ENCODE results near the gene SEMA3C. TPM values are rescaled to one million over a fixed set of nuclear protein-coding genes. Genes with fewer than 3 reads are reported as not detected.

SEMA3C gene
- total RNA-seq, 2 donors from 2014 or later: not detected

DNA sequence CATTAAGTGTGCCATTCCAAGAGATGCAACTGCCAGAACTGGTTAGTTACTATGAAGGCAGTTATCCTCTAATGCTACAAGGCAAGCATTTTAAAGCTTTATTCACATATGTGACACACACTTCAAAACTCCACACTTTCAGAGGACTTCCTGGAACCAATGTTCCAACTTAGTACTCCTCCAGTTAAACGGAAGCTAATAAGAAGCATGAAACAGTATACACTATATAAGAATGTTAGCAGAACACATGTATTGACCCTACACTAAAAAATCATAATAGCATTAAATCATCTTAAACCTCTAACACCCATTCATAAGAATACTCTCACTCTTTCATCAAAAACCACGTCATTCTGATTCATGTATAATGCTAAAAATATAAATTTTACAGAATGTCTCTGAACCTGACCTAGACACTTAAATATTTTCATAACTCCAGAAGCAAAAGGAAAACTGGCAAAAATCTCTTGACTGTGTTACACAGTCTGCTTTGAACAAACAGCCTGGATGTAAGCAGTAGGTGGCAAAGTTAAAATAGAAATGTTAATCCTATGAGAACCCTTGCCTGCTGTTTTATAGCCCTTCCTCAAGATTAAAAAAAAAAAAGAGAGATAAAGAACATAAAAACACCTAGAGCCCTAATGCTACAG lies 135.0 kb downstream of the SEMA3C start:
- Mint-ChIP-seq H3K4me1 (no peaks in the 10 kb centered on the region), H3K27ac (no peak overlapping the region), H3K27me3 (no peaks in the 10 kb centered on the region), H3K36me3 (ENCODE audit: low read depth) (no peaks in the 10 kb centered on the region), H3K4me3 (no peak overlapping the region), H3K9me3 (peaks cover 13% of the 10 kb centered on the region)
- ATAC-seq (replicated peaks): no peak

DNA sequence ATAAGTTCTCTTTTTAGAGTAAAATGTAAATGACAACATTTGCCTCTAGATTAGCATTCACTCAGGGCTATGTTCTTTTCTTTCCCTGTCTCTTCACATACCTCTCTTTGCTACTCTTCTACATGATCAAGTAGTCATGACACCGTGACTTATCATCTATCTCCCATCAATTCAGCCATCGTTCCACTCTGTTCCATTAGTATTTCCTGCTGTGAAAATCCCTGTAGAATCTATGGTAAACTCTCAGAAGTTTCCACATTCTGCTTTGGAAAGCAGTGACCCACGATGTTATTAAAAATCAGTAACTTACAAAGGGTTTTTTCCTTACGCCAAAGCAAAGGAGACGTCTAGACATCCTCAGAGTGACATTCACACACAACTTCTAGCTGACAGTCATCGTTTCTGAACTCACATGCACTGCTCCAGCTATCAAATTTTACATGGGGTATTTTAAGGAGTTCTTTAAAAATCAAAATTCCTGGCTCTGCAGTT lies 135.6 kb downstream of the SEMA3C start:
- Mint-ChIP-seq H3K36me3 (ENCODE audit: low read depth) (no peaks in the 10 kb centered on the region), H3K27me3 (no peaks in the 10 kb centered on the region), H3K4me3 (no peak overlapping the region), H3K9me3 (peaks cover 17% of the 10 kb centered on the region), H3K27ac (no peak overlapping the region), H3K4me1 (no peaks in the 10 kb centered on the region)
- no peak for ATAC-seq (replicated peaks)

DNA sequence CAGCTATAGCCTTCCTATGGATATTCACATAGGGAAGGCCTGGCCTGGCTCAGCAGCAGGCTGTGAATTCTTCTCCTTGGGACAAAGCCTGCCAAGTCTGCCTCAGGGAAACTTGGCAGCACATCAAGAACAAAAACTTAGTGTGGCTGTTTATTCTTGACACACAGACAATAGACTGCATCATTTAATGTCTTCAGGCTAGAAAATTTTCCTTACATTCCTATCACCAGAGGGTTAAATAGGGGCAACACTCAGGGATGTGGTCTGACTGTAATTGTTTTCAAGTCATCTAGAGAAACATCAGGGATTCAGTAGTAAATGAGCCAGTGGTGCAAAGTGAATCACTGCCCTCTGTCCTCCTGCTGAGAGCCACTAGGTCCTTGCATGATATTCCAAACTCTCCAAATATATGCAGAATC lies 137.3 kb downstream of the SEMA3C start:
- H3K27me3 Mint-ChIP-seq: no peaks in the 10 kb centered on the region
- H3K36me3 Mint-ChIP-seq (ENCODE audit: low read depth): no peaks in the 10 kb centered on the region
- H3K27ac Mint-ChIP-seq: no peak overlapping the region
- no peak overlapping the region for H3K4me3 Mint-ChIP-seq
- H3K4me1 Mint-ChIP-seq: no peaks in the 10 kb centered on the region
- no peak for ATAC-seq (replicated peaks)
- peaks cover 13% of the 10 kb centered on the region for H3K9me3 Mint-ChIP-seq

DNA sequence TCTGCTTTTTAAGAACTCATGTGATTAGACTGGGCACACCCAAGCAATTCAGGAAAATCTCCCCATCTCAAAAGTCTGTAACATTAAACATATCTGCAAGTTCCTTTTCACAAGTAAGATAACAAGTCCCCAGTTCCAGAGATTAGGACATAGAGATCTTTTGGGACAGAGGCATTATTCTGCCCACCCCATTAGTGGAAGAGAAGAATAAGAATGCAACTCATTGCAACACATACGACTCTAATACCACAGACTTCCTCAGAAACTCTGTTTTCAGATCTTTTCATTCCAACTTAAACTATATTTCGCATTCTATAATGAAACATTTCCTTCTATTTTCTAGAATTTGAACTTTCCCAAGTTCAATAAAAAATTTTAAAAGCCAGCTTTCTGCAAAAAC lies 137.7 kb downstream of the SEMA3C start:
- Mint-ChIP-seq H3K27me3 (no peaks in the 10 kb centered on the region), H3K4me1 (no peaks in the 10 kb centered on the region), H3K36me3 (ENCODE audit: low read depth) (no peaks in the 10 kb centered on the region), H3K4me3 (no peak overlapping the region), H3K9me3 (peaks cover 13% of the 10 kb centered on the region), H3K27ac (no peak overlapping the region)
- ATAC-seq (replicated peaks): no peak

DNA sequence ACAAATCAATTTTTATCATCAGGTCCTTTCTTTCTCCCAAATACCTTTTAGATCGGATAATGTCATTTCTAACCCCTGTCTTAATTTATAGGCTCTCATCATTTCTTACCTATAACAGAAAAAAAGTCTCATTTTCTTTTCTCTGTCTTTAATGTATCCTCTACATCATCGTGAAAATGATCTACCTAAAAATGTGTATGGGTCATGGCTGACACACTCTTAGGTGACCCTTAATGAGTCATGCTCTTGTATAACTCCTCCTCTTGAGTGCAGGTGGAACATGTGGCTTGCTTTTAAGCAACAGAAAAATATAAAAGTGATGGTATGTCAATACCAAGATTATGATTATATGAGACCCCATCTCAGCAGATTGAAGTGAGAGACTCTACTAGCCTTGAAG lies 139.4 kb downstream of the SEMA3C start:
- H3K4me3 Mint-ChIP-seq: no peak overlapping the region
- H3K9me3 Mint-ChIP-seq: peaks cover 13% of the 10 kb centered on the region
- no peaks in the 10 kb centered on the region for H3K27me3 Mint-ChIP-seq

DNA sequence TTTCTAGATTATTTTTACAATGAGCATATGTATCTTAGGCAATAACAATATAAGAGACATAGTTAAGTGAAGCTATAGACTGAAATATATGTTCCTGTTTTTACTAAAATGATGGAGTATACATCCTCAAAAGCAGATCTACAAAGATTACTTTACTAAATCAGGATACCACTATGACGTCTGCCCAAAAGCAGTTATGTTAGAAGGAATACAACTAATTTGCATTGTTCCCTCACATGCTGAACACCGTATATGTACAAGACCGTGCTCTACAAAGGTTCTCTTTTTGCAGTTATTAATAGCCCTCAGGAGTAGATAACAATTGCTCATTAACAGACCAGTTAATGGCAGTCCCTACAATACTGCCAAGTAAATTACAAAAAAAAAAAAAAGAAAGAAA lies 143.0 kb downstream of the SEMA3C start:
- Mint-ChIP-seq H3K27ac (no peak overlapping the region), H3K4me3 (no peak overlapping the region), H3K36me3 (ENCODE audit: low read depth) (no peaks in the 10 kb centered on the region), H3K4me1 (no peaks in the 10 kb centered on the region), H3K9me3 (peaks cover 15% of the 10 kb centered on the region), H3K27me3 (no peaks in the 10 kb centered on the region)
- ATAC-seq (replicated peaks): no peak

More for the DNA sequence above, 139.4 kb downstream of the SEMA3C start:
- Mint-ChIP-seq H3K36me3 (ENCODE audit: low read depth) (no peaks in the 10 kb centered on the region), H3K4me1 (no peaks in the 10 kb centered on the region), H3K27ac (no peak overlapping the region)
- ATAC-seq (replicated peaks): no peak

DNA sequence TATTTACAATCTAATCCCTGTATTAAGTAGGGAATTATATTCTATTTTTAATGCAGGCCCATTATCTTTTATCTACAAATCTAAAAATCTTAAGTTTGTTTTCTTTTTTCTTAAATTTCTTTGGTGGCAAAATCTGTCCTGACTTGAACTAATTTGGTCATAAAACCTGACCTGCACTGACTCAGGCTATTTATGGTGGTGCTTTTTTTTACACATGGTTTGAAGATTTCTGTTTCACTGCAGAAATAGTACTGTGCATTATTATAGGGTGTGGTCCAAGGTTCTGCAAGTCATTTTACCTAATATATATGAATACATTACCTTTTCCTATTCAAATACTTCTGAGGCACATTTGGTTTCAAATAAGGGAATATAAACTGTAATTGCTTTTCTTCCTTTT lies 143.4 kb downstream of the SEMA3C start:
- H3K27me3 Mint-ChIP-seq: no peaks in the 10 kb centered on the region
- no peak overlapping the region for H3K4me3 Mint-ChIP-seq
- no peak for ATAC-seq (replicated peaks)
- no peak overlapping the region for H3K27ac Mint-ChIP-seq
- no peaks in the 10 kb centered on the region for H3K4me1 Mint-ChIP-seq
- H3K36me3 Mint-ChIP-seq (ENCODE audit: low read depth): no peaks in the 10 kb centered on the region
- H3K9me3 Mint-ChIP-seq: peaks cover 15% of the 10 kb centered on the region

DNA sequence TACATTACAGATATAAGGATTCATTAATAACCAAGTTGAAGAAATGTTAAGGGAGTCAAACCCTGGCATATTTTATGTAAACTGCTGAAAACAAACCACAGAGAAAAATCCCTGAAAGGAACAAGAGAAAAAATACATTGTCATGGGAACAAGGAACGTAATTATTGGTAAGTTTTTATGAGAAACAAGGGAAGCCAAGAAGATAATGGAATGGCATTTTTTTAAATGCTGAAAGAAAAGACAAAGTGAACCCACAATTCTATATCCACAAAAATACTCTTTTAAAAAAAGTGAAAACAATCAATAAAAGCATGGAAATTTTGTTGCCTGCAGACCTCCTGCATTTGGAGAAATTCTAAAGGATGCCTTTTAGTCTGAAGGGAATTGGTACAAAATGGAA lies 144.0 kb downstream of the SEMA3C start:
- Mint-ChIP-seq H3K36me3 (ENCODE audit: low read depth) (no peaks in the 10 kb centered on the region), H3K27me3 (no peaks in the 10 kb centered on the region), H3K4me3 (no peak overlapping the region), H3K9me3 (peaks cover 15% of the 10 kb centered on the region), H3K27ac (no peak overlapping the region), H3K4me1 (no peaks in the 10 kb centered on the region)
- no peak for ATAC-seq (replicated peaks)

DNA sequence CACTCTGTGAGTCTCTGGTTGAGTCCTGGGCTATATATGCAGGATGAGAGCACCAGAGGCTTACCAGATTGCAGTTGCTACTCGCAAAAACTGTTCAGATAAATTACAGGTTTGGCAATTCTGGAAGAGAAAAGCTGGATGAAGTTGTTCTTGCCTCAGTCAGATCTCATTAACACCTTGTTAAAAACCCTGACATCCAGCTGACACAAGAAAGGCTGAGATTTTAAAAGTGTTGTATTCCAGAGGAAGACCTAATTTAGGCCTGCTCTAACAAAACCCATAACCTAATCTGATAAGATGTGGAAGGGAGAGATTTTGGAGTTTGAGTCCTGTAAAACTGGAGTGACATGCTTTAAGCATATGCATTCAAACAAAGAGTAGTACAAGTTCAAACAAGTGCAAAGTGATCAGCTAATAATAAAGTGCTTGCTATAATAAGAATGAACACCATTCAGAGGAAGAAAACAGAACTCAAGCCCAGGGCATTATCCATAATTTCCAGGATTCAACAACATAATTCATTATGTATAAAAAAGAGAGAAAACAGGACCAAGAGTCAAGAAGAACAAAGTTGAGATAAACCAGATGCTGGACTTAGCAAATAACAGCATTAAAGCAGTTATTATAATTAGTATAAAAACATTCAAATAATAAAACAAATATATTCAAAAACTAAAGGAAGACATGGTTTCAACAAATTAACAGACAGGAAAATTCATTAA lies 144.9 kb downstream of the SEMA3C start:
- Mint-ChIP-seq H3K4me3 (no peak overlapping the region), H3K4me1 (no peaks in the 10 kb centered on the region), H3K36me3 (ENCODE audit: low read depth) (no peaks in the 10 kb centered on the region), H3K27me3 (no peaks in the 10 kb centered on the region), H3K9me3 (peaks cover 10% of the 10 kb centered on the region), H3K27ac (no peak overlapping the region)
- no peak for ATAC-seq (replicated peaks)

DNA sequence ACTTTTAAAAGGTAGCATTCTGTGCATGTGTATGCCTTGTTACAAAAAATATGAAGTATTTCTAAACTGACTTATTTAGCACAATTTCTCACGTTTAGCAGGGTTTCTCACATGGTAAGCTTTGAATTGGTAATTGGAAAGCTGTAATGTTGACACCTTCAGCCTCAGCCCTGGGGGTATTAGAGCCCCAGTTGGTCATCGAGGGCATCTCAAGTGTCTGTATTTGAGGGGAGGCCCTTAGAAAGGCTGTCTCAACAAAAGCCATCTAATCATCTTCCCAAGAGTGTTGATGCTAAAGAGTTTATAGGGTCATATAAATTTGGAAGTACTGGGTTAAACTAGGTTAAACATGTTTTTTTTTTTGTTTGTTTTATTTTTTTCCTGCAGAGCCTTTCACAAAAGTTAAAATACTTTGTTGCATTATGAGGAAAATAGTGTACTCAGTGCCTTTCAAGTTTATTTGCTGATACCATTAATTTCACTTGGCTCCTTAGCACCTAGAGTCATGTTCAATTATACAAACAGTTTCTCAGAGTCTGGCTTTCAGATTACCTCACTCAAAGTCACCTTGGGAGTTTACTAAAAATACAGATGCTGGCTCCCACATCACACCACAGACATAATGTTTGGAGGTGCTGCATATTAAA lies 146.4 kb downstream of the SEMA3C start:
- no peaks in the 10 kb centered on the region for H3K36me3 Mint-ChIP-seq (ENCODE audit: low read depth)
- no peaks in the 10 kb centered on the region for H3K27me3 Mint-ChIP-seq
- H3K9me3 Mint-ChIP-seq: peaks cover 5% of the 10 kb centered on the region
- H3K4me1 Mint-ChIP-seq: no peaks in the 10 kb centered on the region
- H3K4me3 Mint-ChIP-seq: no peak overlapping the region
- ATAC-seq (replicated peaks): no peak
- H3K27ac Mint-ChIP-seq: no peak overlapping the region

DNA sequence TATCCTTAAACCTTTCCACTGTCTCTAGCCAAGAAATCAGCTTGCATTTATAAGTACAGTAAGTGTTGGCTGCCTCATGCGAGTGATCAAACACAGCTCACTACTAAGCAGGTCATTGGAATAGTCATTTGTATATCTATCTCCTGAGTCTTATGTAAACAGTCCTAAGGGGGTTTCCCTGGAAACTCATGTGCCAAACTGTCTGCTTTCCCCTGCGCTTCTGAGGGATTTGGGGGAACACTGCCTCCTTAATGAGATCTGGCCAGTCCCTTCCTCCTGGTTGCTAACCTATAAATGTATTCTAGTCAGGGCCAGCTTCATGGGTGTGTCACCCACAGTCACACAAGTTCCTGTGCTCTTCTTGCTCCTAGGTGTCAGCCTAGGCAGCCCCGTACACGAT lies 147.3 kb downstream of the SEMA3C start:
- H3K4me1 Mint-ChIP-seq: no peaks in the 10 kb centered on the region
- no peak overlapping the region for H3K27ac Mint-ChIP-seq
- no peaks in the 10 kb centered on the region for H3K27me3 Mint-ChIP-seq
- H3K36me3 Mint-ChIP-seq (ENCODE audit: low read depth): no peaks in the 10 kb centered on the region
- H3K4me3 Mint-ChIP-seq: no peak overlapping the region
- H3K9me3 Mint-ChIP-seq: peaks cover 5% of the 10 kb centered on the region
- ATAC-seq (replicated peaks): no peak

DNA sequence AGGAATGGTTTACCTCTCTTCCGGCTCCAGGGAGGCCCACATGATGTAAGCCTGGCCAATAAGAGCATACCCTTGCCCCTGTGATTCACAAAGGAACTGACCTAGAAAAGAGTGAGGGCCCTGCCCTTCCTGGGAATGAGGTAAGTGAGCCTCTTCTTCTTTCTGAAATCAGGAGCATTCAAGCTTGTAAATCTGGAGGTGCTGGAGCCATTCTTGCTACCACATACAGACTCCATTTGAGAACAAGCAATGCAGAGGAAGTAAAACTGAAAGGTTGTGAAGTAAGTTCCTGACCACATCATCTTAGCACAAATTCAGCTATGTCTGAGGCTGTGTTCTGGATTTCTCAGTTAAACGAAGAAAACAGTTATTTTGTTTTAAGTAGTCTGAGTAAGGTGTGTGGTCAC lies 148.2 kb downstream of the SEMA3C start:
- Mint-ChIP-seq H3K9me3 (peaks cover 5% of the 10 kb centered on the region), H3K27ac (no peak overlapping the region), H3K27me3 (no peaks in the 10 kb centered on the region), H3K4me1 (no peaks in the 10 kb centered on the region), H3K36me3 (ENCODE audit: low read depth) (no peaks in the 10 kb centered on the region), H3K4me3 (no peak overlapping the region)
- ATAC-seq (replicated peaks): no peak

DNA sequence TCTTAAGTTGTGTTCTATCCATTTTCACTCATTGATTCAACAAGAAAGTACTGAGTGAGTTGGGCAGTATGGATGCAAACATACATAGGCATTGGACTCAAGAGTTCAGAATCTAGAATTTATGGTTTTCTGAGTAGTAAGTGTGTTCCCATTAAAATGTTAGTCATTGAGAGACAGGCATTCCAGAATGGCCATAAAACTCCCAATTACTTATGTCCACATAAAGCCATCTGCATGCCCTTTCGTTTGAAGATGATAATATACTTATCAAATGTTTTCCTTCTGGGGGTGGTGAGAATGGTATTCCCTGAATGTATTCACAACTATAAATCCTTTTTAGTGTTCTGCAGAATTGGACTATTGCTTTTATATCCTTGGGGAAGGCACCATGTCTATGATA lies 148.8 kb downstream of the SEMA3C start:
- Mint-ChIP-seq H3K4me1 (no peaks in the 10 kb centered on the region), H3K9me3 (peaks cover 7% of the 10 kb centered on the region), H3K4me3 (no peak overlapping the region), H3K36me3 (ENCODE audit: low read depth) (no peaks in the 10 kb centered on the region), H3K27ac (no peak overlapping the region), H3K27me3 (no peaks in the 10 kb centered on the region)
- ATAC-seq (replicated peaks): no peak

DNA sequence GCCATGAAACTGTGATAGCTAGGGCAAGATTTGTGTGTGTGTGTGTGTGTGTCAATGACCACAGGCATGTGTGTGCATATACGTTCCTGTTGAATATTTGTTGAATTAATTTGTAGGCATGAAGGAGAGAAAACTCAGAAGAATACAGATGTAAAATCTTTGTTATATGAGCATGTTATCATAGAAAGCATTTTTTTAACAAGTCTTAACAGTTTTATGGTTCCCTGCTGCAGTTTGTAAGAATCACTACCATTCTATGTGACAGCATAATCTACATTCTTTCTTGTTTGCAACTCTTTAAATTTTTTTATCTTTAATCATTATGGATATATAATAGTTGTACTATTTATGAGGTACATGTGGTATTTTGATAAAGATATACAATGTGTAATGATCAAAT lies 150.1 kb downstream of the SEMA3C start:
- no peaks in the 10 kb centered on the region for H3K36me3 Mint-ChIP-seq (ENCODE audit: low read depth)
- H3K4me1 Mint-ChIP-seq: no peaks in the 10 kb centered on the region
- H3K9me3 Mint-ChIP-seq: peaks cover 8% of the 10 kb centered on the region
- ATAC-seq (replicated peaks): no peak
- no peak overlapping the region for H3K27ac Mint-ChIP-seq
- no peak overlapping the region for H3K4me3 Mint-ChIP-seq
- no peaks in the 10 kb centered on the region for H3K27me3 Mint-ChIP-seq

DNA sequence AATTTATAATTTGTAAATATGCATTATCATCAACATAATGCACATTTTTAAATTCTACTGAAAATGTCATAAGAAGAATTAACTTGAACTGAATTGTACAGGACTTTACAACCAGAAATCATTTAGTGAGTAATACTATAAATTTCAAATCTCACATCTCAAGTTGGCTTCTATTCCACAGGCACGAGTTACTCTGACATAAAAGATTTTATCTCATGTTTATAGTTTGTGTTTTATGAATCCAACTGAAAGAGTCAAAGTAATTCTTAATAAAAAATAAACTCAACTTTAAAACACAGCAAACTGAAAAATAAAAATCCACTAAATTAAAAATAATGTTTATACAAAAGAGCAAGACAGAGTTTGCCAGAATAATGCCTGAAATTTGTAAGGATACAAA lies 151.2 kb downstream of the SEMA3C start:
- Mint-ChIP-seq H3K27ac (no peak overlapping the region), H3K4me3 (no peak overlapping the region), H3K4me1 (no peaks in the 10 kb centered on the region), H3K9me3 (peaks cover 3% of the 10 kb centered on the region), H3K36me3 (ENCODE audit: low read depth) (no peaks in the 10 kb centered on the region), H3K27me3 (no peaks in the 10 kb centered on the region)
- no peak for ATAC-seq (replicated peaks)
